ENCODE data around the gene GPR149. TPM values are rescaled to one million over a fixed set of nuclear protein-coding genes. Genes with fewer than 3 reads are reported as not detected.

GPR149 gene
- total and polyA plus RNA-seq, 2 experiments from 2014 or later, result not detected

GRCh38 chr3:154398084-154398967 is 31.7 kb downstream of the GPR149 start:
- DNase-seq (ENCODE audit: low read depth in 1 of 2, low spot score in 1 of 2), result no peak
- no peaks in the 10 kb centered on the region for H3K9me3 ChIP-seq (ENCODE audit: low read depth)
- no peaks in the 10 kb centered on the region for H3K27me3 ChIP-seq
- TF ChIP-seq CTCF (IDR thresholded peaks at IDR 0.05; ENCODE audit: low read depth, low read length), result no peak
- H3K4me3 ChIP-seq, result no peak overlapping the region
- H3K4me1 ChIP-seq (ENCODE audit: low read depth), result no peaks in the 10 kb centered on the region
- no peaks in the 10 kb centered on the region for H3K36me3 ChIP-seq
- no peak overlapping the region for H3K27ac ChIP-seq

GRCh38 chr3:154389861-154390260 is 40.1 kb downstream of the GPR149 start:
- no peak for TF ChIP-seq CTCF (IDR thresholded peaks at IDR 0.05; ENCODE audit: low read depth, low read length)
- H3K27ac ChIP-seq, result no peak overlapping the region
- no peaks in the 10 kb centered on the region for H3K9me3 ChIP-seq (ENCODE audit: low read depth)
- H3K4me3 ChIP-seq, result no peak overlapping the region
- DNase-seq (ENCODE audit: low read depth in 1 of 2, low spot score in 1 of 2), result no peak
- no peaks in the 10 kb centered on the region for H3K27me3 ChIP-seq
- no peaks in the 10 kb centered on the region for H3K36me3 ChIP-seq
- H3K4me1 ChIP-seq (ENCODE audit: low read depth), result no peaks in the 10 kb centered on the region

- no peaks in the 10 kb centered on the region for H3K9me3 ChIP-seq (ENCODE audit: low read depth)
- H3K27ac ChIP-seq, result no peak overlapping the region
- no peaks in the 10 kb centered on the region for H3K4me1 ChIP-seq (ENCODE audit: low read depth)
- no peak for DNase-seq (ENCODE audit: low read depth in 1 of 2, low spot score in 1 of 2)
- H3K27me3 ChIP-seq, result no peaks in the 10 kb centered on the region
- no peaks in the 10 kb centered on the region for H3K36me3 ChIP-seq
- no peak for TF ChIP-seq CTCF (IDR thresholded peaks at IDR 0.05; ENCODE audit: low read depth, low read length)
- H3K4me3 ChIP-seq, result no peak overlapping the region
These were observed 45.5 kb downstream of the GPR149 start for GRCh38 chr3:154384479-154384878.

GRCh38 chr3:154378311-154378710 is 51.7 kb downstream of the GPR149 start:
- Histone ChIP-seq H3K9me3 (ENCODE audit: low read depth) (no peaks in the 10 kb centered on the region), H3K36me3 (no peaks in the 10 kb centered on the region), H3K4me1 (ENCODE audit: low read depth) (no peaks in the 10 kb centered on the region), H3K4me3 (no peak overlapping the region), H3K27me3 (no peaks in the 10 kb centered on the region), H3K27ac (no peak overlapping the region)
- DNase-seq (ENCODE audit: low read depth in 1 of 2, low spot score in 1 of 2), result no peak
- TF ChIP-seq CTCF (IDR thresholded peaks at IDR 0.05; ENCODE audit: low read depth, low read length), result no peak

- no peak for TF ChIP-seq CTCF (IDR thresholded peaks at IDR 0.05; ENCODE audit: low read depth, low read length)
- H3K4me1 ChIP-seq (ENCODE audit: low read depth), result no peaks in the 10 kb centered on the region
- no peak for DNase-seq (ENCODE audit: low read depth in 1 of 2, low spot score in 1 of 2)
These were observed 62.8 kb downstream of the GPR149 start for GRCh38 chr3:154367221-154367620.

More at GRCh38 chr3:154367221-154367620, 62.8 kb downstream of the GPR149 start:
- Histone ChIP-seq H3K27me3 (no peaks in the 10 kb centered on the region), H3K27ac (no peak overlapping the region), H3K4me3 (no peak overlapping the region), H3K9me3 (ENCODE audit: low read depth) (no peaks in the 10 kb centered on the region), H3K36me3 (no peaks in the 10 kb centered on the region)
